Neural crest cell (in vitro differentiated cells): ENCODE measurements around the gene TNFSF8. TPM values are rescaled to one million over a fixed set of nuclear protein-coding genes. Genes with fewer than 3 reads are reported as not detected.

Experiments used
- DNase-seq: peaks from one replicate; pipeline ENCODE4 v3.0.0; 2021; ENCODE audit warnings: low read depth, mixed read lengths, low spot score
- H3K27ac Mint-ChIP-seq: one replicate; pipeline ENCODE4 v1.8.0; 2021; ENCODE audit warnings: mild to moderate bottlenecking, mixed read lengths; ENCODE audit not compliant: unreplicated experiment
- H3K27me3 Mint-ChIP-seq: 2 replicates; pipeline ENCODE4 v1.8.0; 2021; ENCODE audit warnings: low read depth, mild to moderate bottlenecking, mixed read lengths
- H3K36me3 Mint-ChIP-seq: 2 replicates; pipeline ENCODE4 v1.8.0; 2021; ENCODE audit warnings: low read depth, mild to moderate bottlenecking, mixed read lengths
- H3K4me1 Mint-ChIP-seq: 2 replicates; pipeline ENCODE4 v1.8.0; 2021; ENCODE audit warnings: mixed read lengths
- H3K4me3 Mint-ChIP-seq: one replicate; pipeline ENCODE4 v1.8.0; 2021; ENCODE audit warnings: mild to moderate bottlenecking, mixed read lengths
- H3K9me3 Mint-ChIP-seq: 2 replicates; pipeline ENCODE4 v1.8.0; 2021; ENCODE audit warnings: mixed read lengths
- total RNA-seq: library from RNA; stranded (reverse); gene quantifications from 2 replicates; pipeline ENCODE4 v1.2.1, GENCODE V29; 2021
- TF ChIP-seq, protein P1 (sequence below): fragments of 200-600 bp; sonication (generic); conservative IDR thresholded peaks from 2 replicates; pipeline ENCODE4 v1.5.0; 2021; ENCODE audit warnings: antibody characterized with exemption, mild to moderate bottlenecking

TNFSF8 gene
- total RNA-seq, 1 donor from 2014 or later, result not detected

DNA sequence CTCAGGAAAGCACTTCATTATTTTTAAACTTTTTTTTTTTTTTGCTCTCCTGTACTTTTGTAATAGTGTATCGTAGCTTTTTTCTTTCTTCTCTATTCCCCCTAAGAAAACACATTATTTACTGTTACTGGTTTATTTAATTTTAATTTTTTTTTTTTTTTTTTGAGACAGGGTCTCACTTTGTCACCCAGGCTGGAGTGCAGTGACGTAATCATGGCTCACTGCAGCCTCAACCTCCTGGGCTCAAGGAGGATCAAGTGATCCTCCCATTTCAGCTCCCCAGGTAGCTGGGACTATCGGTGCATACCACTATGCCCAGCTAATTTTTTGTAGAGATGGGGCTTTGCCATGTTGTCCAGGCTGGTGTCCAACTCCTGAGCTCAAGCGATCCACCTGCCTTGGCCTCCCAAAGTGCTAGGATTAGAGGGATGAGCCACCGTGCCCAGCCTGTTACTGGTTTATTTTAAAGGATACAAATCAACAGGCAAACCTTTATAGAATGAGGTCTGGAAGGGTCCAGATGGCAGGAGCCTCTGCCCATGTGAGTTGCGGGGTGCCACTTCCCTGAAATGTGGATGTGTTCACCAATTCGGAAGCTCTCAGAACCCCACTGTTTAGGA is 75.5 kb downstream of the TNFSF8 start:
- no peaks in the 10 kb centered on the region for H3K36me3 Mint-ChIP-seq
- no peaks in the 10 kb centered on the region for H3K27me3 Mint-ChIP-seq
- H3K9me3 Mint-ChIP-seq, result no peaks in the 10 kb centered on the region
- H3K27ac Mint-ChIP-seq, result no peak overlapping the region
- peaks cover 5% of the 10 kb centered on the region for H3K4me1 Mint-ChIP-seq
- DNase-seq, result no peak
- TF ChIP-seq, protein P1, sequence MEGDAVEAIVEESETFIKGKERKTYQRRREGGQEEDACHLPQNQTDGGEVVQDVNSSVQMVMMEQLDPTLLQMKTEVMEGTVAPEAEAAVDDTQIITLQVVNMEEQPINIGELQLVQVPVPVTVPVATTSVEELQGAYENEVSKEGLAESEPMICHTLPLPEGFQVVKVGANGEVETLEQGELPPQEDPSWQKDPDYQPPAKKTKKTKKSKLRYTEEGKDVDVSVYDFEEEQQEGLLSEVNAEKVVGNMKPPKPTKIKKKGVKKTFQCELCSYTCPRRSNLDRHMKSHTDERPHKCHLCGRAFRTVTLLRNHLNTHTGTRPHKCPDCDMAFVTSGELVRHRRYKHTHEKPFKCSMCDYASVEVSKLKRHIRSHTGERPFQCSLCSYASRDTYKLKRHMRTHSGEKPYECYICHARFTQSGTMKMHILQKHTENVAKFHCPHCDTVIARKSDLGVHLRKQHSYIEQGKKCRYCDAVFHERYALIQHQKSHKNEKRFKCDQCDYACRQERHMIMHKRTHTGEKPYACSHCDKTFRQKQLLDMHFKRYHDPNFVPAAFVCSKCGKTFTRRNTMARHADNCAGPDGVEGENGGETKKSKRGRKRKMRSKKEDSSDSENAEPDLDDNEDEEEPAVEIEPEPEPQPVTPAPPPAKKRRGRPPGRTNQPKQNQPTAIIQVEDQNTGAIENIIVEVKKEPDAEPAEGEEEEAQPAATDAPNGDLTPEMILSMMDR, result no peak
- H3K4me3 Mint-ChIP-seq, result no peak overlapping the region

DNA sequence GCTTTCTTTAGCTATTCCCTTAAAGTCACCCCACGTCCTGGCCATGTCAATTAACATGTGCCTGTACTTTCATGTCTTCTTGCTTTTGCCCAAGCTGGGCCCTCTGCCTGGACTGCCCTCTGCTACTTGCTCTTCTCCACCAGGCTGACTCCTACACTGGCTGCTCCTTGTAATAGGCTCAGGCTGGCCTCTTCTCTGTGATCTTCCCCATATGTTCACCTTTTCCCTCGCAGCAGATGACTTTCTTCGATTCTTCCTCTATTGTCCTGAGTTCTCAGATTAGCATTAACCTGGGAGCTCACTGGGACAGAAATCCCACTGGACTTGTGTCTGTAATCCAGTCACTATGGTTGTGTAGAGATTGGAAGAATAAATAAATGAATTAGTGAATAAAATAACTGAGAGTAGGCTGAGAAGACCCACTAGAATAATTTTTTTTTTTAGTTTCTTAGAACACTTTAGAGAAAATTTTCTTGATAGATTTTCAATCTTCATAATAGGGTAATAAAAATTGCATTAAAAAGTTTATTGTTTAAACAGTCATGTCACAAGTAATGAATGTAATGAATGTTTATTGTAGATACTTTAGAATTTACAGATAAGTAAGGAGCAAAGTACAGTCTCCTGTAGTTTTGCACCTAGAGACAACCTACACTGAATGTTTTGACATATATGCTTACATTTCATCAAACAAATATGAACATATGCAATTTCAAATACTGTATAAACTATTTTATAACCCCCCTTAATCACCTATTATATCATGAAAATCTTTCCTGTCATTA is 77.1 kb downstream of the TNFSF8 start:
- H3K27ac Mint-ChIP-seq, result no peak overlapping the region
- H3K4me3 Mint-ChIP-seq, result no peak overlapping the region
- no peaks in the 10 kb centered on the region for H3K9me3 Mint-ChIP-seq
- no peaks in the 10 kb centered on the region for H3K27me3 Mint-ChIP-seq
- H3K36me3 Mint-ChIP-seq, result no peaks in the 10 kb centered on the region
- TF ChIP-seq, protein P1, result no peak
- peaks cover 5% of the 10 kb centered on the region for H3K4me1 Mint-ChIP-seq
- no peak for DNase-seq

DNA sequence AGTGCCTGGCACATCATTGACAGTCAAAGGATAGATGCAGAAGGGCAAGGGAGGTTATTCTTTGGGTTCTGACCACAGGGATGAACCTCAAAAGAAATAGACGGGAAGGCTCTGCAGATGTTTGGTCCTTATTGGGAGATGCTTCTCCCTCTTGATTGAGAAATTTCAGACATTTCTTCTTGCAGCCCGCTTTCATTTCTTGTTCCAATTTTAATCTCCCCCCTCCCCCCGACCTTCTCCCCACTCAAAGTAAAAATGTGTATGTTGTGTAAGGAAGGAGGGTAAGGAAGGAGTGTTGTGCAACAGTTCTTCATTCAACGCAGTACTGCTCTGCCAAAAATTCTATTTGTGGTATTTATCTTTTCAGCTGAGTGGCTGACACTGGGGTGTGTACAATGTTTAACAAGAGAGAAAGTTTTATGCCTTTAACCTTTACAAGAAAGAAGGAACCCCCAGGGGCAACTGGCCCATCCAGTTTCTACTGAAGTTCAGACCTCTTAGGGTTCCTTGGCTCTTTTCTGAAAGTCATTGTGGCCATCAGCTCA is 78.3 kb downstream of the TNFSF8 start:
- no peak for DNase-seq
- H3K9me3 Mint-ChIP-seq, result no peaks in the 10 kb centered on the region
- no peaks in the 10 kb centered on the region for H3K27me3 Mint-ChIP-seq
- H3K36me3 Mint-ChIP-seq, result no peaks in the 10 kb centered on the region
- no peak overlapping the region for H3K27ac Mint-ChIP-seq
- H3K4me1 Mint-ChIP-seq, result peaks cover 5% of the 10 kb centered on the region
- H3K4me3 Mint-ChIP-seq, result no peak overlapping the region
- TF ChIP-seq, protein P1, result no peak

DNA sequence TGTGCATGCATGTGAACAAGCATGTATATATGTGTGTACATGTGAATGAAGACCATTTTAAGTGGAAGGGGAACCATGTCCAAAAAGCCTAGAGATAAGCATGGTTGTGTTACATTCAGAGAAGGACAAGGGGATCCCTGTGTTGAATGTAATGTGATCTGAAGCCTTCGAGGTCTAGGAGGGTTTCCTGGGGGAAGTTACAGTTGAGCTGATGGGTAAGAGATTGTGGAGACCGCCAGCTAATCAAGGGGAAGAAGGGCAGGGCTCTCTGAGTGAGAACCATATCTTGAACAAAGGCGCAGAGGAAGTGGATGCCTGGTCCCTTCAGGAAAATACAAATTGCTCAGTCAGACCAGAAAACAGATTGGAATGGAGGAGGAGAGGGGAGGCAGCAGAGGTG is 79.1 kb downstream of the TNFSF8 start:
- no peaks in the 10 kb centered on the region for H3K27me3 Mint-ChIP-seq
- no peaks in the 10 kb centered on the region for H3K36me3 Mint-ChIP-seq
- H3K4me1 Mint-ChIP-seq, result peaks cover 5% of the 10 kb centered on the region
- no peak overlapping the region for H3K4me3 Mint-ChIP-seq
- H3K9me3 Mint-ChIP-seq, result no peaks in the 10 kb centered on the region
- TF ChIP-seq, protein P1, result no peak
- no peak for DNase-seq
- no peak overlapping the region for H3K27ac Mint-ChIP-seq

Other genes starting within 250 kb of the TNFSF8 start
- gene TEX48, start 248.4 kb downstream of the TNFSF8 start, total RNA-seq, result not detected in 2 replicates
- gene TNFSF15, start 124.6 kb downstream of the TNFSF8 start, total RNA-seq, result not detected in 2 replicates
- 0.16 and 0.30 TPM in 2 replicates for gene TNC, start 187.6 kb upstream of the TNFSF8 start, total RNA-seq